HCT116 (cell line): Measurements from ENCODE around the gene RPTOR. TPM values are rescaled to one million over a fixed set of nuclear protein-coding genes. Genes with fewer than 3 reads are reported as not detected.

Source experiments
- ATAC-seq: fragments of 200-7000 bp; cut with Tn5 transposase; 2 replicates; pipeline ENCODE4 v1.9.1; 2020; ENCODE audit warnings: mild to moderate bottlenecking, moderate library complexity
- BruUV-seq: library from RNA; stranded (reverse); fragments of 400-500 nt; replicated peaks from 2 replicates; lab custom pipeline; 2021; lab: Mats Ljungman, UMichigan
- CTCF ChIA-PET: fragments of 300-600 bp; sonication (Branson Sonifier 250); formaldehyde crosslinking; loops from one replicate; lab custom pipeline; 2021; ENCODE audit warnings: antibody characterized with exemption; lab: Charles Lee
- POLR2A ChIA-PET: fragments of 300-600, 350-600 bp; sonication (Branson Sonifier 250); formaldehyde crosslinking; loops from one replicate; lab custom pipeline; 2021; ENCODE audit warnings: antibody characterized with exemption; lab: Charles Lee
- RAD21 ChIA-PET, 2 experiments: fragments of 300-600 bp; sonication (Branson Sonifier 250); formaldehyde crosslinking; loops; one replicate each; lab custom pipeline; 2023; ENCODE audit warnings: low total read pairs in 2 of 2; ENCODE audit not compliant: uncharacterized antibody in 2 of 2, unreplicated experiment in 2 of 2, low non-redundant PET in 1 of 2; lab: Charles Lee
- DNase-seq: peaks from one replicate; pipeline ENCODE4 v3.0.0-alpha.2; 2010; ENCODE audit warnings: low read depth, low spot score
- H2AFZ ChIP-seq: fragments of 200-600 bp; shearing (Covaris generic), sonication (generic); 2 replicates; pipeline ENCODE4 v1.6.1; 2017; ENCODE audit warnings: low read depth, mixed run types, mixed read lengths, antibody characterized with exemption, low read length; ENCODE audit not compliant: poor library complexity, severe bottlenecking
- H3K27ac ChIP-seq: 2 replicates; pipeline ENCODE4 v1.5.1; 2012; ENCODE audit warnings: low read depth, low read length
- H3K27me3 ChIP-seq: fragments of 200-600 bp; sonication (generic); 2 replicates; pipeline ENCODE4 v1.6.1; 2016; ENCODE audit warnings: mixed run types, low read length, mixed read lengths; ENCODE audit not compliant: insufficient read depth
- H3K36me3 ChIP-seq, 2 experiments: fragments of 200-500 bp in 1 of 2; fragments of 200-600 bp in 1 of 2; sonication (Bioruptor generic) in 1 of 2; sonication (generic) in 1 of 2; 2 replicates each; pipeline versions ENCODE4 v1.5.1 to v1.6.1; 2014 to 2016; ENCODE audit warnings: low read length in 2 of 2, inconsistent platforms in 1 of 2, mixed read lengths in 1 of 2, mixed run types in 1 of 2; ENCODE audit not compliant: insufficient read depth in 2 of 2, control insufficient read depth in 1 of 2
- H3K4me1 ChIP-seq, 2 experiments: fragments of 200-600 bp in 1 of 2; sonication (generic) in 1 of 2; 2 replicates each; pipeline versions ENCODE4 v1.5.1 to v1.6.1; 2012 to 2017; ENCODE audit warnings: low read length in 2 of 2, inconsistent platforms in 1 of 2, mild to moderate bottlenecking in 1 of 2, mixed read lengths in 1 of 2, mixed run types in 1 of 2, moderate library complexity in 1 of 2; ENCODE audit not compliant: insufficient read depth in 2 of 2, control insufficient read depth in 1 of 2
- H3K4me2 ChIP-seq: fragments of 200-600 bp; sonication (generic); 2 replicates; pipeline ENCODE4 v1.6.1; 2017; ENCODE audit warnings: mixed run types, low read length, mixed read lengths
- H3K4me3 ChIP-seq, 2 experiments: fragments of 200-600 bp in 1 of 2; sonication (generic) in 1 of 2; replicated peaks in 1 of 2; 2 replicates each; pipeline ENCODE4 v1.5.1; 2011 to 2016; ENCODE audit warnings: low read length in 2 of 2, control low read depth in 1 of 2, low read depth in 1 of 2, mild to moderate bottlenecking in 1 of 2, mixed read lengths in 1 of 2, mixed run types in 1 of 2
- H3K79me2 ChIP-seq: fragments of 200-600 bp; sonication (generic); 2 replicates; pipeline ENCODE4 v1.6.1; 2017; ENCODE audit warnings: mild to moderate bottlenecking, mixed run types, low read length, moderate library complexity, mixed read lengths; ENCODE audit not compliant: insufficient read depth
- H3K9ac ChIP-seq: fragments of 200-600 bp; sonication (generic); 2 replicates; pipeline ENCODE4 v1.6.1; 2016; ENCODE audit warnings: low read length, mixed read lengths
- H3K9me2 ChIP-seq: fragments of 200-600 bp; sonication (generic), shearing (Covaris generic); 2 replicates; pipeline ENCODE4 v1.6.1; 2017; ENCODE audit warnings: mixed run types, mild to moderate bottlenecking, moderate library complexity; ENCODE audit not compliant: insufficient read depth
- H3K9me3 ChIP-seq, 2 experiments: fragments of 200-500 bp in 1 of 2; fragments of 200-600 bp in 1 of 2; sonication (Bioruptor generic) in 1 of 2; sonication (generic) in 1 of 2; 2 replicates each; pipeline ENCODE4 v1.6.1; 2014 to 2017; ENCODE audit warnings: low read length in 2 of 2, mixed read lengths in 2 of 2, inconsistent platforms in 1 of 2, low read depth in 1 of 2, mild to moderate bottlenecking in 1 of 2, mixed run types in 1 of 2, moderate library complexity in 1 of 2; ENCODE audit not compliant: control insufficient read depth in 1 of 2, insufficient read depth in 1 of 2
- H4K20me1 ChIP-seq: fragments of 200-600 bp; sonication (generic), shearing (Covaris generic); 2 replicates; pipeline ENCODE4 v1.6.1; 2017; ENCODE audit warnings: mixed run types, mild to moderate bottlenecking, moderate library complexity; ENCODE audit not compliant: insufficient read depth
- CBX3 ChIP-seq: IDR thresholded peaks from 2 replicates; pipeline ENCODE4 v1.6.1; 2012; ENCODE audit warnings: low read depth
- CEBPB ChIP-seq: IDR thresholded peaks from 2 replicates; pipeline ENCODE4 v1.6.1; 2012; ENCODE audit warnings: low read depth
- EGR1 ChIP-seq: IDR thresholded peaks from 2 replicates; pipeline ENCODE4 v1.6.1; 2012; ENCODE audit warnings: low read depth
- EZH2 ChIP-seq: fragments of 200-600 bp; sonication (generic); IDR thresholded peaks from 2 replicates; pipeline ENCODE4 v1.6.1; 2017; ENCODE audit warnings: antibody characterized with exemption, mixed run types
- JUND ChIP-seq: IDR thresholded peaks from 2 replicates; pipeline ENCODE4 v1.6.1; 2012
- POLR2A ChIP-seq: IDR thresholded peaks from 2 replicates; pipeline ENCODE4 v1.7.0; 2011; ENCODE audit warnings: borderline replicate concordance; ENCODE audit not compliant: insufficient read depth, insufficient read length; ENCODE audit errors: extremely low read depth
- RAD21 ChIP-seq: IDR thresholded peaks from 2 replicates; pipeline ENCODE4 v1.6.1; 2012; ENCODE audit warnings: low read depth, mild to moderate bottlenecking
- SIN3A ChIP-seq: IDR thresholded peaks from 2 replicates; pipeline ENCODE4 v1.6.1; 2012; ENCODE audit warnings: low read depth
- YY1 ChIP-seq: IDR thresholded peaks from 2 replicates; pipeline ENCODE4 v1.6.1; 2011; ENCODE audit warnings: low read length, low read depth, moderate library complexity, mild to moderate bottlenecking; ENCODE audit not compliant: insufficient replicate concordance; ENCODE audit errors: extremely low read depth
- intact Hi-C: fragments of 100-400 bp; cut with micrococcal nuclease; formaldehyde crosslinking; loops from 2 replicates; pipeline ENCODE4 v1.10.0; 2022
- total RNA-seq: library from RNA; stranded (reverse); gene quantifications from one replicate; pipeline ENCODE4 v1.2.1, GENCODE V29; 2021; ENCODE audit not compliant: unreplicated experiment
- TF ChIP-seq, protein P1 (sequence below): IDR thresholded peaks from 2 replicates; pipeline ENCODE4 v1.6.1; 2012

RPTOR gene
- total RNA-seq, 1 experiment from 2014 or later, result 69.5 TPM

GRCh38 chr17:80839026-80839345 is 294.3 kb downstream of the RPTOR start:
- Histone ChIP-seq H3K27me3 (no peaks in the 10 kb centered on the region), H3K4me1 (peaks cover 0 to under 1% of the 10 kb centered on the region in 2 experiments; a peak in 1 of 4 replicates), H4K20me1 (no peaks in the 10 kb centered on the region), H3K9me3 (no peaks in the 10 kb centered on the region), H3K36me3 (no peaks in the 10 kb centered on the region), H3K4me3 (no peak overlapping the region), H3K27ac (no peak overlapping the region), H3K9me2 (no peaks in the 10 kb centered on the region), H3K4me2 (no peak overlapping the region), H3K9ac (no peak overlapping the region), H3K79me2 (no peaks in the 10 kb centered on the region)
- no TSS peak for BruUV-seq
- ChIA-PET RAD21 (no interaction called here), CTCF (no interaction called here), POLR2A (no interaction called here)
- intact Hi-C loops, result no loop called here
- DNase-seq (no peak), ATAC-seq (no peak)
- no peak for TF ChIP-seq SIN3A
- no peak for TF ChIP-seq EGR1
- no peak for TF ChIP-seq CBX3
- no peak for TF ChIP-seq YY1
- TF ChIP-seq JUND, result no peak
- no peak for TF ChIP-seq POLR2A
- TF ChIP-seq EZH2, result no peak
- TF ChIP-seq CEBPB, result no peak
- TF ChIP-seq, all 23 proteins: peak for 0
- H2AFZ ChIP-seq, result no peak overlapping the region

DNA sequence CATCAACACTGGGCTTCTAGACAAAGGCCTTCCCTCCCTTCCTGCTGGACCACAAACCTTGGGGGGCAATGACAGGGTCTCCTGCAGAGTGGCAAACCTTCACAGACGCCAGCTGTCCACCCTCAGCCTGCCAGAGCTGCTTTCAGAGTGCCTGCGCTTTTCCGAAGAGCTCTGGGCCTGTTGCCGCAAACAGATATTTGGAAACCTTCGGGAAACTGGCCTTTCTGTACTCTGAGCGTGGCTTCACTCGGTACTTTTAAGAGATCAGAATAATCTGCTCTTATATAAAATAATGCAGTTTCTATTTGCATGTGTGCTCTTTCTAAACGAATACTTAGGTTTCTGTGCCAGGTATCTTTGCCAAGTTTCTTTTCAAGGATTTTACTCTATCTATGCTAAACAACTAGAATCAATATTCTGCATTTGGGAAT is 294.9 kb downstream of the RPTOR start:
- TF ChIP-seq RAD21, result no peak
- TF ChIP-seq, protein P1, sequence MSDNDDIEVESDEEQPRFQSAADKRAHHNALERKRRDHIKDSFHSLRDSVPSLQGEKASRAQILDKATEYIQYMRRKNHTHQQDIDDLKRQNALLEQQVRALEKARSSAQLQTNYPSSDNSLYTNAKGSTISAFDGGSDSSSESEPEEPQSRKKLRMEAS, result no peak
- no peak for TF ChIP-seq SIN3A
- TF ChIP-seq EZH2, result no peak
- BruUV-seq, result no TSS peak
- POLR2A ChIA-PET, result no interaction called here
- Histone ChIP-seq H3K9me3 (no peaks in the 10 kb centered on the region), H3K27ac (no peak overlapping the region), H3K4me1 (no peaks in the 10 kb centered on the region), H3K9me2 (no peaks in the 10 kb centered on the region), H3K79me2 (no peaks in the 10 kb centered on the region), H3K36me3 (no peaks in the 10 kb centered on the region), H3K27me3 (no peaks in the 10 kb centered on the region), H2AFZ (no peak overlapping the region), H4K20me1 (no peaks in the 10 kb centered on the region), H3K4me2 (no peak overlapping the region), H3K4me3 (no peak overlapping the region), H3K9ac (no peak overlapping the region)
- intact Hi-C loops, result no loop called here
- no peak for DNase-seq
- CTCF ChIA-PET, result no interaction called here
- RAD21 ChIA-PET, result no interaction called here
- ATAC-seq, result no peak
